T-helper 1 cell treated with Interleukin-12 subunit alpha and Interleukin-12 subunit beta and Interleukin-4 antibody, amounts not matched to agents 30 ng/mL and 1 ng/mL, for 36 hours (primary cell): ENCODE data around the gene CARM1. TPM values are rescaled to one million over a fixed set of nuclear protein-coding genes. Genes with fewer than 3 reads are reported as not detected.
"Not testable (repeated sequence)": the region's sequence is repeated elsewhere in the genome, so short reads cannot be mapped to it uniquely, and the experiment has no call there.

Experiments used
- intact Hi-C: fragments of 100-400 bp; cut with micrococcal nuclease; formaldehyde crosslinking; loops from one replicate; pipeline ENCODE4 v1.15.1; 2024
- total RNA-seq: library from RNA; stranded (reverse); gene quantifications from 2 replicates; pipeline ENCODE4 v1.2.3, GENCODE V29; 2022

The CARM1 gene
- total RNA-seq, 1 donor from 2014 or later, result 44.6 TPM

DNA sequence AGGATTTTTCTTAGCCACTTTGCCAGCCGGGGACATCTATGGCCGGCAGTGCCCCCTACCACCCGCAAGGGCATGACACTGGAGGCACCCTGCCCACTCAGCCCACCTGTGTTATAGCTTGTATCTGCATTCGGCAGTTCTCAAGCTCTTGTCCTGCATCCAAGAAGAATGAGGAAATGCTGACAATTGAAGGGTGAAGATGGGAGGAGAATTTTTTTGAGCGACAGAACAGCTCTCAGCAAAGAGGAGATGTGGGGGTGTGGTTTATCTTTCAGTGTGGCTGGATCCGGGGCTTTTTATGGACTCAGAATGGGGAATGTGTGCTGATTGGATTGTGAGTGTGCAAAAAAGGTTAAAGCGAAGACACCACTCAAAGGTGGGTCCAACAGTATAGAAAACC is 28.6 kb upstream of the CARM1 start:
- intact Hi-C loops, result no loop called here

DNA sequence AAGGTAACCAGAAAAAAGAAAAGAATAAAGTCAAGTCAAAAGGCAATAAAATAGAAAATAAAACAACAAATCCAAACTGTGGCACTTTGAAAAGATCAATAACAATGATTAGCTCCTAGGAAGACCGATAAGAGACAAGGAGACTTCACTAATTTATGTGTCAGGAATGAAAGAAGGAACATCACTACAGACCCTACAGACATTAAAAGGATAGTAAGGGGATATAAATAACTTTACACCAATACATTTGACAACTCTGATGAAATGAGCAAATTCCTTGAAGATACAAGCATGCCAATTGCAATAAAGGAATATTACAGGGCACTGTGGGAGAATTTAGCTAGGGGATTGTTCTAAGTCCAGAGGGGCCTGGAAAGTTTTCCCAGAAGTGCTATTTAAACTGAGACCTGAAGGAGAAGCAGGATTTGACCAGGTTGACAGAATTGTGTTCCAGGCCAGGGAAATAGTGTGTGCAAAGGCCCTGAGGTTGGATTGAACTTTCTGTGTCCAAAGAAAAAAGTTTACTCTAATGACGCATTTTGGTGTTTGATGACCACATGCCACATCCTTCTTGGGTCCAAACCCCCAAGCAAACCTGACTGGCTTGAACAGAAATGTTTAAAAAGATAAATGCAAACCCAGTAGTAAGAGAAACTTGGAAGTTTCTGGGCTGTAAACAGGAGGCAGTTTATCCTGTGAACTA is 24.7 kb upstream of the CARM1 start:
- intact Hi-C loops, result no loop called here

DNA sequence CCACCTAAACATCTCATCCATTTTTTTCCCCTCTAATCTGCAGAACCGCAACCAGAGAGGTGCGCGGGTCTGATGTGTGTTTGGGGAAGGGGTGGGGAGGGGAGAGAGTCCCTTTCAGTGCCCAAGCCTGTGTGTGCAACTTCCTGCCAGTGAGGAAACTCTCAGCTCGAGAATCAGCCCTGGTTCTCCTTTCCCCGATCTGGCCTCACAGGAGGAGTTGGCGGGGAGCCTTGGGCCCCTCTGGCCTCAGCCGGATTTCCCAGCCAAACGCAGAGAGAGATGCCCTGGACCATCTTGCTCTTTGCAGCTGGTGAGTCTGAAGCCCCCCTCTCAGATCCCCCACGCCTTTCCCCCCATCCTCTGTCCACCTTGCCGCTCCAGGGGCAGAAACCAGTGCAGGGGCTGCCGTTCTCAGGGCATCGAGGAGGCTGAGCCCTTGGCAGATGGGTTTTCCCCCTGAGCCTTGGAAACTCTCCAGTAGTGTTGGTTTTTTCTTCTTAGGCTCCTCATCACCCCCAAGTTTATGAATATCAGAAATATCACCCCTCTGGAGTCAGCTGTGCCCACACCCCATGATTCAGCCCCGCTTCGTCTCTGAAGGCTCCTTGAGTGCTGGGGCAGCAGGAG is 23.0 kb upstream of the CARM1 start, which contains the start of gene C19orf38:
Gene C19orf38, plus strand, starts transcription at position 186 of the 627 bp plus-strand sequence. Its CDS starts 94 bp downstream, at position 280.
- intact Hi-C loops, result no loop called here

DNA sequence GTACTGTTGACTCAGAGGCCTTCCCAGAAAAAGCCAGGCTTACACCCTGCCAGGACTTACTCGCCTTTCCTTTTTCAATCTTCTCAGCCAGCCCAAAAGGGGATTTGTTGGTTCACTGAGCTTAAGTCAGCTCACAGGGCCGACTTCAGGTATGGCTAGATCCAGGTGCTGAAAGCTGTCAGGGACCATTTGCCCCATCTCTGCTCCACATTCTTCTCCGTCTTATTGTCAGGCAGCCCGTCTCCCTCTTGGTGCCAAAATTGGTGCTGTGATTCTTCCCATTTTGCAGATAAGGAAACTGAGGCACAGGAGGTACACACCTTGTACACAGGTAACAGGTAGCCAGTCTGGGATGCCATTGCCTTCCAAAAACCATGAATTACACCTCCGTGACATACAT is 20.7 kb upstream of the CARM1 start:
- intact Hi-C loops, result no loop called here

DNA sequence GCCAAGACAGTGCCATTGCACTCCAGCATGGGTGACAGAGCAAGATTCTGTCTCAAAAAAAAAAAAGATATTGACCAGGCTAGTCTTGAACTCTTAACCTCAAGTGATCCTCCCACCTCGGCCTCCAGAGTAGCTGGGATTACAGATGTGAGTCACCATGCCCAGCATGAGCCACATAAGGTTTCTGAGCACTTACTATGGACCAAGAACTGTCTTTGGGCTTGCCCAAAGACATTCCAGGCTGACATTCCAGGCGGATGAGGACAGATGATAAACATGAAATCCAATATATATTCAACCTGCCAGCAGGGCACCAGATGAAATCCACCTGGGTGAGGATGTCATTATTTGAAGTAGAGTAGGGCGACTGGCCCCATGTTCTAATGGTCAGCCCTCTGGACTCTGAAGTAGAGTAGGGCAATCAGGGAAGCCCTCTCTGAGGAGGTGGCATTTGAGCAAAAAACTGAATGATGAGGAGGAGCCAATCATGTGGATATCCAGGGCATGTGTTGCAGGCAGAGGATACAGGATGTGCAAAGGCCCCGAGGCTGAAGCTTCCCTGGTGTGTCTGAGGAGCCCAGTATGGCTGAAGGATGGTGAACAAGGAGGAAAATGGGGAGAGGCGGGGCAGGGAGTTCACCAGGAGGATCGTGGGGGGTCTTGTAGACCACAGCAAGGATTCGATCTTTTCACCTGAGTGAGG is 19.1 kb upstream of the CARM1 start:
- intact Hi-C loops, result no loop called here

DNA sequence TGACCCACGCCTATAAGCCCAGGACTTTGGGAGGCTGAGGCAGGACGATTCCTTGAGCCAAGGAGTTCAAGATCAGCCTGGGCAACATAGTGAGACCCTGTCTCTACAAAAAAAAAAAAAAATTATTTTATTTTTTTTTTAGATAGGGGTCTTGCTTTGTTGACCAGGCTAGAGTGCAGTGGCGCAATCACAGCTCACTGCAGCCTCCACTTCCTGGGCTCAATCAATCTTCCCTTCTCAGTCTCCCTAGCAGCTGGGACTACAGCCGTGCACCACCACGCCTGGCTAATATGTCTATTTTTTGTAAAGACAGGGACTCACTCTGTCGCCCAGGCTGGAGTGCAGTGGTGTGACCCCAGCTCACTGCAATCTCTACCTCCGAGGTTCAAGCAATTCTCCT is 18.4 kb upstream of the CARM1 start:
- intact Hi-C loops, result no loop called here

DNA sequence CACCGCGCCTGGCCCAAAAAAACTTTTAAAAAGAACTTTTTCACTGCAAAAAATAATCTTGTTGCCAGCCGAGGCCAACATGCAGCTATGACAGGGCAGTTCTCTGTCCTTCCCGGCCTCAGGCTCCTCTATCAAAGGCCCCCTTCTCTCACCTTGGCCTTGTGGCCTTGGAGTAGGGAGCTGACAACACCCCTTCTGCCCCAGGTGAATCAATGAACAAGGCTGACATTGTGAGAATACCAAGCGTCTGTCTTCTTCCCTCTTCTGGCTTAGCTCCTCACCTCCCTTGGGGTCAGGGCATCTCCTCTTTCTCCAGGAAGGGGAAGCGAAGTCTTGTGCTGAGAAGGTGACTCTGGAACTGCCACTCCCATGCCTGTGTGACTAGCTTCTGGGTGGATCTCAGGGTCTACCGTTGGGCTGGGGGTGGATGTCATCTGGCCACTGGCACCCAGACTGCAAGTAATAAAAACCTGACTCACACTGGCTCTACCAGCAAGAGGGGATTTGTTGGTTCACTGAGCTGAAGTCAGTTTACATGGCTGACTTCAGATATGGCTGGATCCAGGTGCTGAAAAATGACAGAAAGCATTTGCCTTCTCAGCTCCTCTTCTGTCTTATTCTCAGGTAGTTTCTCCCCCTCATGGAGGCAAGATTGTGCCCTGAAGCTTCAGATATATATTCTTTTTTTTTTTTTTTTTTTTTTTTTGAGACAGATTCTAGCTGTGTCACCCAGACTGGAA is 16.8 kb upstream of the CARM1 start:
- intact Hi-C loops, result no loop called here

DNA sequence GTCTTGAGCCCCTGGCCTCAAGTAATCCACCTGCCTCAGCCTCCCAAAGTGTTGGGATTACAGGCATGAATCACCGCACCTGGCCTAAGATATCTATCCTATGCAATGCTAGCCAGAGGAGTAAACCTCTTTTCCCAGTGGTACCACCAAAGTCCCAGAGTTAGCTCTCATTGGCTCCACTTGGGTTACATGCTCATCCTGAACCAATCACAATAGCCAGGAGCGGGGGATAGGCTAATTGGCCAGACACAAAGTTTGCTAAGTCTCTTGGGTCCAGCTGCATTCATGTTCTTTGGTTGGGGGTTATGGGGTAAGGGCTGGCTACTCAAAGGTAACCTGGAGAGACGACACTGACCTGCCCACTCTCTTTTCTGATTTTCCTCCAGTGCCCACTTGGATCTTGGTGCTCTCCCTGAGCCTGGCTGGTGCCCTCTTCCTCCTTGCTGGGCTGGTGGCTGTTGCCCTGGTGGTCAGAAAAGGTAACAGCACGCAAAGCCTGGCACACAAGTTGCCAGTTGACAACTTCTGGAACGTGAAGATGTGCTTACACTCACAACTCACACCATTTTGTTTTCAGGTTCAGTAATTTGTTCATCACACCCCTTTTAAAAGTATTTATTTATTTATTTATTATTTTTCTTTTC is 15.4 kb upstream of the CARM1 start:
- intact Hi-C loops, result no loop called here

DNA sequence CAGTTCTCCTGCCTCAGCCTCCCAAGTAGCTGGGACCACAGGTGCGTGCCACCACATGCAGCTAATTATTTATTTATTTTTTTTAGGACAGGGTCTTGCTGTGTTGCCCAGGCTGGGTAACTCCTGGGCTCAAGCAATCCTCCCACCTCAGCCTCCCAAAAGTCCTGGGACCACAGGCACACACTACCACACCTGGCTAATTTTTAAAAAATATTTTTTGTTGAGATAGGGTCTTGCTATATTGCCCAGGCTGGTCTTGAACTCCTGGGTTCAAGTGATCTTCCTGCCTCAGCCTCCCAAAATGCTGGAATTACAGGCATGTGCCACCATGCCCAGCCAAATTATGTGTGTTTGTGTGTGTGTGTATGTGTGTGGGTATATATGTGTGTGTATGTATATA is 14.5 kb upstream of the CARM1 start:
- intact Hi-C loops, result not testable (repeated sequence)

DNA sequence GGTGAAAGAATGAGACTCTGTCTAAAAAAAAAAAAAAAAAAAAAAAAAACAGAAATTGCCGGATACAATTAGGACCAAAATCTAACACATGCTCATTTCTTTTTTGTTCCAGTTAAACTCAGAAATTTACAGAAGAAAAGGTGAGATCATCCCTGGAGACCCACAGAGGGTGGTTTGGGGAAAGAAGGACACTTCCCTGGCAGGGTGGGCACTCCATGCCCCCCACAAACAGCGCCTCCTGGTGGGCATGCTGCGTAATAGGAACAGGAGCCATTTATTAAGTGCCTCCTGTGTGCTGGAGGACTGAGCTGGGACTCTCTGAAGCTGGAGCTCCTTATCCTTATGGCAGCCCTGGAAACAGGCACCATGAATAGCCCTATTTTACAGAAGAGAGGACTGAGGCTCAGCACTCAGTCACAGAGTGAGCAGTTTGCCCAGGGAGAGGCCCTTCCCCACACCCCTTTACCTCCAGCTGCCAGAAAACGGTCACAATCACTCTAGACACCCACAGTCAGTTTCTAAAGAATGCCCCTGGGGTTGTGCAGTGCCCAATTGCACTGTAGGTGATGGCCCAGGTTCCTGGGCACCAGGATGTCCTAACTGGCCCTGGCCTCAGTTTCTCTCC is 13.0 kb upstream of the CARM1 start:
- intact Hi-C loops, result loop anchor here (1.0 kb wide), 1 partner anchor 141 kb away; no protein-coding TSS in a partner anchor

DNA sequence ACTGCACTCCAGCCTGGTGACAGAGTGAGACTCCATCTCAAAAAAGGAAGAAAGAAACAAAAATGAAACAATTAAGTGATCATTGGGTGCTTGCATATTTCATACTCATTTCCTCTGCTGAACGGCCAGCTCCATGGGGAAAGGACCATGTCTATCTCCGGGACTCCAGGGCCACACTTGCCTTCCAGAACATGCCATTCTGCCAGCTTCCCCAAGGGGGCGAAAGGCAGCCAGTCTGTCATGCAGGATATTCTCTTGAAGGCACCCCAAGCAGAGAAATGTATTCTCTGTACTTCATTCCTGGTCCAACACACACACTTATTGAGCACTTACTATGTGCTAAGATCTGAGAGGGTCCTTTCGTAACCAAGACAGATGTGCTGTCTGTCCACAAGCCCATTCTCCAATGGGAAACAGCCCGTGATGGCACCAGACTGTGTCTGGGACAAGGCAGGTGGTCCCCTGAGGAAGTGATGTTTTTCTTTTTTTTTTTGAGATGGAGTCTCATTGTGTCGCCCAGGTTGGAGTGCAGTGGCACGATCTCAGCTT is 10.2 kb upstream of the CARM1 start:
- intact Hi-C loops, result no loop called here

DNA sequence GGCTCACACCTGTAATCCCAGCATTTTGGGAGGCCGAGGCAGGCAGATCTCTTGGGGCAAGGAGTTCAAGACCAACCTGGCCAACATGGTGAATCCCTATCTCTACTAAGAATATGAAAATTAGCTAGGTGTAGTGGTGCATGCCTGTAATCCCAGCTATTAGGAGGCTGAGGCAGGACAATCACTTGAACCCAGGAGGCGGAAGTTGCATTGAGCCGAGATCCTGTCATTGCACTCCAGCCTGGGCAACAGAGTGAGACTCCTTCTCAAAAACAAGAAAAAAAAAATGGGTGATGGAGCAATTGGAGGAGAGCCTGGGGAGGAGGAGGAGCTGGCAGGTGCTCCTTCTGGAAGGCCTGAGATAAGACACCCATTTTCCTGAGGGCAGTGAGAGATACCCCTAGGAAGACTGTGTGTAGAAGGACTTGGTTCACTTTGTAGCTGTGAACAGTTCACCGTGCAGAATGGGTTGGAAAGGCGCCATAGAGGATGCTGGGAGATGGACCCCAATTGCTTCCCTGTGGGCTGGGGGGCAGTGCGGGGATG is 8.7 kb upstream of the CARM1 start:
- intact Hi-C loops, result no loop called here

DNA sequence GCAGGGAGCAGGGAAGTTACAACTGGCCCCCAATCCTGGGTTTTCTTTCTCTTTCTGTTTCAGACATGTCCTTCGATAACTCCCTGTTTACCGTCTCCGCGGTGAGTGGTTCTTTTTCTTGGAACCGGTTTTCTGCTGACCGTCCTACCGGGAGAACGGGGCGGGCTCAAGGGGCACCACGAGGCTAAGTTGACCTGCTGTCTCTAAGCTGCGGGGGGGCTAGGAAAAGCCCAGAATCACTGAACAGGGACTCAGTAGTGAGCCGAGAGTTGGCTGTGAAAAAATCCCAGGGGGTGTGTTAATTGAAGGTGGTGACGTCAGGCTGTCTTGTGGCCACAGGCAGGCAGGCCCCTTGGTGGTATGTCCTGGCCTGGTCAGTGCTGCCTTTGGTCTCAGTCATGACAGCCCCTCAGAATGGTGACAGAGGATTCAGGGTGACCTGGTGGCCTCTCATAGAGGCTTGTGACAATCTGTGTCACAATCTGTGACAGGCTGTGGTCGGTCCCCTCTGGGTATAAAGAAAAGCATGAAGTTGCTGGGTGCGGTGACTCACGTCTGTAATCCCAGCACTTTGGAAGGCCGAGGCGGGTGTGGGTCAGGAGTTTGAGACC is 8.1 kb upstream of the CARM1 start:
- intact Hi-C loops, result no loop called here

DNA sequence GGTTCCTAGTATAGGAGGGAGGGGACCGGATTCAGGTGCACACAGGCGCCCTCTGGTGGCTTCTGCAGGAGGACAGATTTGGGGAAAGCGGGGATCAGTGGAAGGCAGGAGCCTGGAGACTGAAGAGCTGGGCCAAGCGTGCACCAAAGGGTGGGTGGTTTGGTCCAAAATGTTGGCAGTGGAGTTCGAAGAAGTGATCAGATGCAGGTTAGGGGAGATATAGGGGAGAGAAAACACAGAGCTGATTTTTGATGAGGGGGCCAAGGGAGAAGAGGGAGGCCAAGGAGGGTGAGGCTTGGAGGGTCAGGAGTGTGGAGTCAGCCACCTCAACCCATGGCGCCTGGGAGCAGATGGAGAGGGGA is 6.8 kb upstream of the CARM1 start:
- intact Hi-C loops, result loop anchor here (1.0 kb wide), 2 partner anchors 28 to 147 kb away; partner anchors contain the start of gene TMED1

DNA sequence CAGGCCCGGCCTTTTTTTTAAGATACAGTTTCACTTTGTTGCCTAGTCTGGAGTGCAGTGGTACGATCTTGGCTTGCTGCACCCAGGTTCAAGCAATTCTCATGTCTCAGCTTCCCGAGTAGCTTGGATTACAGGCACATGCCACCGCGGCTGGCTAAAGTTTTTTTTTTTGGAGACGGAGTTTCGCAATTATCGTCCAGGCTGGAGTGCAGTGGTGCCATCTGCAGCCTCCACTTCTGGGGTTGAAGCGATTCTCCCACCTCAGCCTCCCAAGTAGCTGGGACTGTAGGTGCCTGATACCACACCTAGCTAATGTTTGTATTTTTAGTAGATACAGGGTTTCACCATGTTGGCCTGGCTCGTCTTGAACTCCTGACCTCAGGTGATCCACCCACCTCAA is 4.9 kb upstream of the CARM1 start:
- intact Hi-C loops, result no loop called here

DNA sequence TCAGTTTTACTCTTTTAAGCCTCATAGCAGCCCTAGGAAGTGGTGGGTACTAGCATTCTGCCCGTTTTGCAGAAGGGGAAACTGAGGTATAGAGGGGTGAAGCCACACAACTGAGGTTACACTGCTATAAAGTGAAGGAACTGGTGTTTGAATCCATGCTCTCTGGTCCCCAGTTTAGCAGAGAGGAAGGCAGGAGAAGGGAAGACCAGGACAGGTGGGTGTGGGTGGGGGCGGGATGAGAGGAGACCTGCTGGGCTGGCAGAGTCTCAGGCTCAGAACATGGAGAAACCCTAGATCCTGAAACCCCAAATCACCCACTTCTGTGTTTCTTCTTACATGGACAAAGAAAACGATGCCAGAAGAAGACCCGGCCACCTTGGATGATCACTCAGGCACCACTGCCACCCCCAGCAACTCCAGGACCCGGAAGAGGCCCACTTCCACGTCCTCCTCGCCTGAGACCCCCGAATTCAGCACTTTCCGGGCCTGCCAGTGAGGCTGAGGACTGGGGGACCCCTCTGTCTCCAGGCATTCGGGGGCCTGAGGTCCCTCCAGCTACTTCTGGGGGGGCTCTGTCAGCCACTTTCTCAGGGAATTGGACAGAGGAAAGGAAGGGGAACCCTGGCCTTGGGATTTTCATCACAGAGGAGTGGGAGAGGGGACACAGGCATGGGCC is 2.3 kb upstream of the CARM1 start:
- intact Hi-C loops, result no loop called here

DNA sequence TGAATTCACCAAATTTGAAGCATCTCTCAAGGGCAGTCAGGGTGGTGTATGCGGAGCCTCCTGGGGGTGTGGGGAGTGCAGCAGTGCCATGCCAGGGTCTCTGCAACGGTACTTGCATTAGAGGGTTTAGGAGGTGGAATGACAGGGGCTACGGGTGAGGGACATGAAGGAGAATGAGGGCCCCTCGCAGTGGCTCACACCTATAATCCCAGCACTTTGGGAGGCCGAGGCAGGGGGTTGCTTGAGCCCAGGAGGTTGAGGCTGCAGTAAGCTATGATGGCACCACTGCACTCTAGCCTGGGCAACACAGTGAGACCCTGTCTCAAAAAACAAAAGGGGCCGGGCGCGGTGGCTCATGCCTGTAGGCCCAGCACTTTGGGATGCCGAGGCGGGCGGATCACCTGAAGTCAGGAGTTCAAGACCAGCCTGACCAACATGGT is 1.5 kb upstream of the CARM1 start:
- intact Hi-C loops, result loop anchor here (2.0 kb wide), 4 partner anchors 73 to 367 kb away; partner anchors contain the start of genes KEAP1, KRI1 and SMARCA4

DNA sequence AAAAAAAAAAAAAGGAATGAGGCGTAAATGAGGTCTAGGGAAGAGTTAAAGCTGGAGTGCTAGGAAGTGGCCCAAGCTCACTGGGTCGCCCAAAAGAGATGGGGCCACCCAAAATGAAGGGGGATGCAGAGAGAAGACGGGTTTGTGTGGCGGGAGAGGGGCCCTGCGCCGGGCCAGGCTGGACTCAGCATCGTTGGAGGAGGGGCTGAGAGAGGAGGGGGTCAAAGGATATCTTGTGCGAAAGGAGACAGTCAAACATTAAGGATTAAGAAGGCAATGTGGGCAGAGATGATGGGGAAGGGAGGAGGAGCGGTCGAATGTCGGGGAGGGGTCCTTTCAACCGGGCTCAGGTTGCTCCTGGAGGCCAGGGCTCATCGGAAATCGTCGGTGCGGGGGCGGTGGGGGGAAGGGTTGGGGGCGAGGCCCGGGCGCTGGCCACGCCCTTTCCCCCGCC is 825 bp upstream of the CARM1 start:
- intact Hi-C loops, result loop anchor here (2.0 kb wide), 4 partner anchors 74 to 368 kb away; partner anchors contain the start of genes KEAP1, KRI1 and SMARCA4
